Loucy (cell line): Measurements from ENCODE around the gene CAPN9.

ENCODE experiments used
- H2AFZ ChIP-seq: fragments of 200-600 bp; sonication (generic); 2 replicates; pipeline ENCODE4 v1.6.0; 2016; ENCODE audit warnings: antibody characterized with exemption, mild to moderate bottlenecking, low read length, moderate library complexity
- H3F3A ChIP-seq: fragments of 200-600 bp; 2 replicates; pipeline ENCODE4 v1.6.0; 2016; ENCODE audit warnings: antibody characterized with exemption, low read depth, mild to moderate bottlenecking
- H3K27me3 ChIP-seq: fragments of 200-600 bp; sonication (generic); 2 replicates; pipeline ENCODE4 v1.6.1; 2014; ENCODE audit warnings: low read length, mild to moderate bottlenecking; ENCODE audit not compliant: insufficient read depth, poor library complexity, severe bottlenecking
- H3K36me3 ChIP-seq: fragments of 200-600 bp; sonication (generic); 2 replicates; pipeline ENCODE4 v1.6.1; 2016; ENCODE audit warnings: low read length; ENCODE audit not compliant: insufficient read depth
- H3K4me1 ChIP-seq: fragments of 200-600 bp; sonication (generic); 2 replicates; pipeline ENCODE4 v1.5.1; 2014; ENCODE audit warnings: low read length, mild to moderate bottlenecking; ENCODE audit not compliant: insufficient read depth, poor library complexity, severe bottlenecking
- H3K4me2 ChIP-seq: fragments of 200-600 bp; sonication (generic); 2 replicates; pipeline ENCODE4 v1.6.0; 2014; ENCODE audit warnings: antibody characterized with exemption, low read length, low read depth, mild to moderate bottlenecking; ENCODE audit not compliant: poor library complexity, severe bottlenecking
- H3K4me3 ChIP-seq: fragments of 200-600 bp; sonication (generic); 2 replicates; pipeline ENCODE4 v1.5.1; 2014; ENCODE audit warnings: low read length, mild to moderate bottlenecking, mixed read lengths; ENCODE audit not compliant: poor library complexity, severe bottlenecking
- H3K79me2 ChIP-seq: fragments of 200-600 bp; sonication (generic); 2 replicates; pipeline ENCODE4 v1.6.1; 2014; ENCODE audit warnings: low read length; ENCODE audit not compliant: insufficient read depth
- H3K9ac ChIP-seq: fragments of 200-600 bp; sonication (generic); 2 replicates; pipeline ENCODE4 v1.6.0; 2014; ENCODE audit warnings: mild to moderate bottlenecking, low read depth, low read length, moderate library complexity; ENCODE audit not compliant: poor library complexity, severe bottlenecking
- H3K9me2 ChIP-seq: fragments of 200-600 bp; sonication (generic); replicated peaks from 2 replicates; pipeline ENCODE4 v1.6.1; 2016; ENCODE audit warnings: low read depth, low read length, mixed read lengths
- H3K9me3 ChIP-seq: fragments of 200-600 bp; sonication (generic); 2 replicates; pipeline ENCODE4 v1.6.1; 2014; ENCODE audit warnings: mild to moderate bottlenecking, antibody characterized with exemption, low read length, low read depth; ENCODE audit not compliant: insufficient read depth
- H4K20me1 ChIP-seq: fragments of 200-600 bp; sonication (generic); 2 replicates; pipeline ENCODE4 v1.6.0; 2014; ENCODE audit warnings: antibody characterized with exemption, low read length, mild to moderate bottlenecking; ENCODE audit not compliant: insufficient read depth, poor library complexity, severe bottlenecking
- CTCF ChIP-seq: fragments of 200-600 bp; sonication (generic); conservative IDR thresholded peaks from 2 replicates; pipeline ENCODE4 v1.5.1; 2014; ENCODE audit warnings: mild to moderate bottlenecking, antibody characterized with exemption, low read length
- EZH2phosphoT487 ChIP-seq: fragments of 200-600 bp; IDR thresholded peaks from 2 replicates; pipeline ENCODE4 v1.6.1; 2018; ENCODE audit warnings: antibody characterized with exemption, mild to moderate bottlenecking, moderate library complexity, borderline replicate concordance

The CAPN9 gene

GRCh38 chr1:230819976-230820375 is 72.8 kb downstream of the CAPN9 start:
- no peaks in the 10 kb centered on the region for H3K79me2 ChIP-seq
- H3F3A ChIP-seq: no peaks in the 10 kb centered on the region
- H2AFZ ChIP-seq: no peak overlapping the region
- no peaks in the 10 kb centered on the region for H4K20me1 ChIP-seq
- no peaks in the 10 kb centered on the region for H3K27me3 ChIP-seq
- H3K36me3 ChIP-seq: no peaks in the 10 kb centered on the region
- no peaks in the 10 kb centered on the region for H3K4me1 ChIP-seq
- no peak overlapping the region for H3K4me2 ChIP-seq
- no peaks in the 10 kb centered on the region for H3K9me3 ChIP-seq
- H3K9me2 ChIP-seq: no peaks in the 10 kb centered on the region
- no peak overlapping the region for H3K4me3 ChIP-seq
- no peak overlapping the region for H3K9ac ChIP-seq
- no peak for TF ChIP-seq EZH2phosphoT487
- no peak for TF ChIP-seq CTCF

- no peaks in the 10 kb centered on the region for H3K4me1 ChIP-seq
- no peak for TF ChIP-seq CTCF
- no peak for TF ChIP-seq EZH2phosphoT487
These were observed 73.4 kb downstream of the CAPN9 start for GRCh38 chr1:230820568-230820967.

GRCh38 chr1:230821346-230821745 is 74.2 kb downstream of the CAPN9 start:
- H4K20me1 ChIP-seq: no peaks in the 10 kb centered on the region
- H2AFZ ChIP-seq: no peak overlapping the region
- H3K9ac ChIP-seq: no peak overlapping the region
- no peaks in the 10 kb centered on the region for H3K9me2 ChIP-seq
- no peaks in the 10 kb centered on the region for H3K9me3 ChIP-seq
- H3K4me3 ChIP-seq: no peak overlapping the region
- H3K4me2 ChIP-seq: no peak overlapping the region
- H3K4me1 ChIP-seq: no peaks in the 10 kb centered on the region
- no peaks in the 10 kb centered on the region for H3K36me3 ChIP-seq
- no peak for TF ChIP-seq EZH2phosphoT487
- TF ChIP-seq CTCF: no peak
- H3K79me2 ChIP-seq: no peaks in the 10 kb centered on the region
- H3K27me3 ChIP-seq: no peaks in the 10 kb centered on the region
- H3F3A ChIP-seq: no peaks in the 10 kb centered on the region

More at GRCh38 chr1:230820568-230820967, 73.4 kb downstream of the CAPN9 start:
- Histone ChIP-seq H3K9ac (no peak overlapping the region), H3K9me3 (no peaks in the 10 kb centered on the region), H3K27me3 (no peaks in the 10 kb centered on the region), H3K36me3 (no peaks in the 10 kb centered on the region), H3F3A (no peaks in the 10 kb centered on the region), H3K79me2 (no peaks in the 10 kb centered on the region), H3K4me2 (no peak overlapping the region), H2AFZ (no peak overlapping the region), H4K20me1 (no peaks in the 10 kb centered on the region), H3K4me3 (no peak overlapping the region), H3K9me2 (no peaks in the 10 kb centered on the region)
